A549 treated with DMSO at 1 μM for 4 hours (cell line): Measurements from ENCODE around the gene TACC2. TPM values are rescaled to one million over a fixed set of nuclear protein-coding genes. Genes with fewer than 3 reads are reported as not detected.

Experiments
- total RNA-seq: library from RNA; stranded (reverse); fragments of 200-300 nt; extraction: Qiagen RNA extraction; gene quantifications from 5 replicates; pipeline ENCODE4 v1.2.3, GENCODE V29; 2022; ENCODE audit warnings: low read depth

TACC2 gene
- total RNA-seq, result 90.6 to 96.2 TPM (median 91.1 TPM) in 5 replicates

GRCh38 chr10:121988361-121989324, at the start of gene TACC2:
TACC2 (plus strand) TSS chr10:121989163; CDS start chr10:122021982, 32,819 bp downstream.

DNA sequence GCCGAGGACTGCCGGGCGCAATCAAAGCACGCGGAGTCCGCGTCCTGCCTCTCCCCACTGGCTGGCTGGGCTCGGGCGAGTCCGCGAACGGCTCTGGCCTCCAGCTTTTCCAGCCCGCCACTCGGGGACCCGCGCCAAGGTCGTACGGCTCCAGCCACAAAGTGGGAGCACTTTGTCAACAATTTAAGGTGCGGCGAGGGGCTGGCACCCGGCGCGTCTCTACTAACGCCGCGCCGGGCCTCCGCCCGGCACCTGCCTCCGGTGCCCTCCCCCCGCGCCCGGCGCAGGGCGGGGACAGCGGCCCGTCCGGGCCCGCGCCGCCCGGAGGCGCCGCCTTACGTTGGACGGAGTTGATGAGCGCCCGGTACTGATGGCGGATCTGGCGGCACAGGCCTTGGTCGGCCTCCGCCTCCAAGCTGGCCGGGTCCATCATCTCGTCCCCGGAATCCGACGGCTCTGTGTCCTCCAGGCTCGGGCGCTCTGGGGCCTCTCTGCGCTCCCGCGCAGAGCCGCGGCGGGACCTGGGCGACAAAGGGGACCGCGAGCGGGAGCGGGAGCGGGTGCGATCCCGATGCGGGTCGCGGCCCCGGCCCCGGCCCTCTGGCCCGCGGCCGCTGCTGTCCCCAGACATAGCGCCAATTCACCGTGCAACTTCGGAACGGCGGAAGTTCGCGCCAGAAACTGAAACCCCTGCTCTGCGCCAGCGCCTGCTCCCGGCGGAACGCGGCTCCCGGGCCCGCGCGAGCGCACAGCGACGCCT, 14.2 kb upstream of the TACC2 start, which contains the start of gene NSMCE4A:
Gene NSMCE4A, minus strand, starts transcription at position 683 of the 760 bp plus-strand sequence. Its CDS starts 52 bp downstream, at position 631.

GRCh38 chr10:122271076-122271475, 282.1 kb downstream of the TACC2 start, which contains the start of gene BTBD16:
BTBD16 (plus strand) TSS chr10:122271296; CDS start chr10:122275082, 3,786 bp downstream.

Other genes starting within 250 kb of the TACC2 start
- gene ATE1, start 61.1 kb upstream of the TACC2 start, total RNA-seq, result 20.0 to 26.6 TPM (median 25.3 TPM) in 5 replicates
- 54.8 to 64.1 TPM (median 62.2 TPM) in 5 replicates for gene NSMCE4A, start 13.9 kb upstream of the TACC2 start, total RNA-seq